Activated CD8-positive, alpha-beta memory T cell treated with anti-CD3 and anti-CD28 coated beads for 24 hours (primary cell): Measurements from ENCODE around the gene TOMM6.

Experiments
- DNase-seq: peaks from one replicate; pipeline ENCODE4 v3.0.0-alpha.2; 2020

TOMM6 gene

DNA sequence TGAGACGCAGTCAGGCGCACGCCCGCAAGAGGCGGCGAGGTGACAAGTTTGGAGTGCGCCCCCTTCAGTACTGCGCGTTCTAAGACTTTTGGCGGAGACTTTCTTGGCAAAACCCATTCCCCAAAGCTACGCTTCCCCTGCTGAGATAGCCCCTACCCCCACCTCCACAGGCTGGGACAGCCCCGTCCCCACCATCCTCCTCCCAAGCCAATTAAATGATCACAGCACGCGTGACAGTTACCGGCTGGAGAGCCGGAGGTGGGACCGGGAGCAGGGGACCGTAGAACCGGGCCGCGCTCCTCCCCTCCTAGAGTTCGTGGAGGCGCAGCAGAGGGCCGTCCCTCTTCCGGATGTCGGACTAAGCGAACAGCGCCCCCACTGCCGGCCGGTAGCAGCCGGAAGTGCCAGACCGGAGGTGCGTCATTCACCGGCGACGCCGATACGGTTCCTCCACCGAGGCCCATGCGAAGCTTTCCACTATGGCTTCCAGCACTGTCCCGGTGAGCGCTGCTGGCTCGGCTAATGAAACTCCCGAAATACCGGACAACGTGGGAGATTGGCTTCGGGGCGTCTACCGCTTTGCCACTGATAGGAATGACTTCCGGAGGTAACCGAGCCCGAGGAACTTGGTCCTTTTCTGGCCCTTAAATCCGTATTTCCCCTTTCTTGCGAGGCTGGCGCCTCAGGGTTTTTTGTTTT, at the start of gene TOMM6:
Gene TOMM6 (plus strand): TSS at position 476 of the 699 bp plus-strand sequence. CDS start 4 bp downstream, at position 480.
- peak; percentile 97 for DNase-seq

DNA sequence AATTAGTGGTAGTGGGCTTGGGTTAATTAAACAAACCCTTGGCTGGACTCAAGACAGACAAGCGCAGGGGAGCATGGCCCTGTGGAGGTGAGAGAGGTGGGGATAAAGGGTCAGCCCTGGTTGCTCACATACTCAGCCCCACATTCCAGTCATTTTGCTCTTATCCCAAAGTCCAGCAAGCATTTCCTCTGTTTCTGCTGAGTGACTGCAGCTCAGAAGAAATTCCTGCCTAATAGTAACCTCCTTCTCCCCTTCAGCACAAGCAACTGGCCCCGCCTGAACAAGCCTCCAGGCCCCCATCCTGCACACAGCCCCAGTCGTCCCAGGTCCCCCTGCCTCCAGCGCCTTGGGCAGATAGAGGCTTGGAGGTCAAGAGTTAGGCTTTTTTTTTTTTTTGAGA, 48.5 kb upstream of the TOMM6 start:
- DNase-seq, result no peak

DNA sequence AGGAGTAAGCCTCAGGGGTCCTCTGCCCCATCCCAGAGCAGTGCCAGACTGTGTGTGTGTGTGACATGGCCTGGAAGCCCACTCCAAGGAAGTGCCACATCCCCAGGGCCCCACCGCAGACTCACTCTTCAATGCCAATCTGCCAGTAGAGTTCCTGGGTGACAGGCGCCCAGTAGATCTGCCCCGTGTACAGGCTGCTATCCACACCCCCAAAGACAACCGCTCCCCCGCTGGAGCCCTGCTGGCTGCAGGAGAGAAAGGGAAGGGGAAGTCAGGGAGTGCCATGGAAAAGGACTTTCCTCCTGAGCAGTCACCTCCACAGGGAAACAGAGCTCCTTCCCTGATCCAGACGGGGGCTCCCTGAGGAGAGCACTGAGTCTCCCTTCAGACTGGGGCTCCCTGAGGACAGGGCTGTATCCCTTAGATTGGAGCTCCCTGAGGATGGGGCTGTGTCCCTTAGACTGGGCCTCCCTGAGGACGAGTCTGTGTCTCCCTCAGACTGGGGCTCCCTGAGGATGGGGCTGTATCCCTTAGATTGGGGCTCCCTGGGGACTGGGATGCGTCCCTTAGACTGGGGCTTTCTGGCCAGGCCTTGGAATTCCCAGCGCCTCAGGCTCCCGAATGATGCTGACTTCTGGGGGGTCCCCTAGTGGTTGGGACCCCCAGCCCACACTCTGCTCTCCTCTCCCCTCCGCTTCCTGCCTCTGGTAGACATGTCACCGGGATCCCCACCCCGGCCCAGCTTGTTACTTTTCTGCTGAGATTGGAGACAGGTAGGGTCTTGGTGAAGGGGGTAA, 46.9 kb upstream of the TOMM6 start:
- no peak for DNase-seq

DNA sequence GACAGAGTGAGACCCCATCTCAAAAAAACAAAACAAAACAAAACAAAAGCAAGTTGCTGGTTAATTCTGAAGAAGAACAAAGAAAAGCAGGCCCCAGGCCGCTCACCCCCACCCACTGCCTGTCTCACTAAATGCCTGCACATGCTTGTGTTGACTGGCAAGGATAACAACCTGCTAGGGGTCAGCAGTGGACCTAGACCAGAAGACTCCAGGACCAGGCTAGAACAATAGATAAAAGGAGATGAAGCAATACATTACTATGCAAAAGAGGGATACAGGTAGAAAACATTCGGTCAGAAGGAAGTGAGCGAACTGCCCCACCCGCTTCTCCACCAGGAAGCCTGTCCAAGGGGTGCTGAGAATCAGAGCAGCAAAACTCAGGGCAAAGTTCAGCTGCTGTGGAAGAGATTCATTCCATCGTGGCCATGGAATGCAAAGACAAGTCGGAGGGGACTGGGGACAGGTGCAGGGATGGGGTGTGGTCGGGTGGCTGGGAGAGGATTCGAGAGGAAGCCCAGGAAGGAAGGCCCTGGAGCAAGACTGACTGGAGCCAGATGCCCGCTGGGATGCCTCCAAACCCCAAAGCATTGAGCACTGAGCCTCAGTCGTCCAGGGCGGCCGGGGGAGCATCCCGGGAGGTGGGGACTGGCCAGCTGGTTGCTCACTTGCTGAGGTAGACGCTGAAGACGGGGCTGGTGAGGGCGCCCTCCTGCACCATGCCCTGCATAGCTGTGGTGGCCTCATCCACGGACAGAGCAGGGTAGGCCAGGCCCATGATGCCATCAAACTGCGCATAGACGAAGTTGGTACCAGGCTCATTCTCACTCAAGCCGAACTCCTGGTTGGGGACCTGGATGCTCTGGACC, 45.6 kb upstream of the TOMM6 start:
- no peak for DNase-seq

DNA sequence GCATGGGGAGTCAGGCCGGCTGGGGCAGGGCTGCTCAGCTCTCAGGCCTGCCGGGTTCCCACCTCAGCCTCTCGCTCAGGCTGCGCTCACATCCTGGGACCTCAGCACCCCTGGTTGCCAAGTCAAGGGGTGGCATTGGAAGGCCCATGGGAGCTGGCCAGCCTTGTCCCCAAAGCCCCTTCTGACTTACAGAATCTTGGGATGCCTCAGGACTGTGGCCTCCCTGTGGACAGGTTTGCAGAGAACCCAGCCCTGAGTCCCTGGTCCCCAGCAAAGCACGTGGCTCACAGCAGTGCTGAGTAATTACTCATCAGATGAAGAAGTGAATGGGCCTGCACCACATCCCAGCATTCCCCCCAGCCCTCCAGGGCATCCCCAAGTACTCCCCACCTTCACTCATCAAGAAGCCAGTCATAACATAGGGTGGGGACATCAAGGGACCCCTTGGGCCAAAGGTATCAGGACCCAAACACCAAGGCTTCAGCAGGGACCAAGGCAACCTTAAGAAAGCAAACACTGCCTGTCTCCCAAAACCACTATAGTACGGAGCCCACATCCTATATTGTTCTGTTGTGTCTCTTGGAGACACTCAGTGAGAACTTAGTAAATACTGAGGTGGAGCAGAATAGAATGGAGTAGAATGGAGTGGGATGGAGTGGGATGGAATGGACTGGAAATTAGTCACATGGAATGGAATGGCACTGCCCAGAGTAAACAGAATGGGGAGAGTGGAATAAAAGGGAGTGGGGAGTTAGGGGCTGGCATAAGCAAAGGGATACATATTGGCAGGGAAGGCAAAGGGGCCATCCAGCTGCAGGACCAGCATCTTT, 43.9 kb upstream of the TOMM6 start:
- DNase-seq, result no peak

DNA sequence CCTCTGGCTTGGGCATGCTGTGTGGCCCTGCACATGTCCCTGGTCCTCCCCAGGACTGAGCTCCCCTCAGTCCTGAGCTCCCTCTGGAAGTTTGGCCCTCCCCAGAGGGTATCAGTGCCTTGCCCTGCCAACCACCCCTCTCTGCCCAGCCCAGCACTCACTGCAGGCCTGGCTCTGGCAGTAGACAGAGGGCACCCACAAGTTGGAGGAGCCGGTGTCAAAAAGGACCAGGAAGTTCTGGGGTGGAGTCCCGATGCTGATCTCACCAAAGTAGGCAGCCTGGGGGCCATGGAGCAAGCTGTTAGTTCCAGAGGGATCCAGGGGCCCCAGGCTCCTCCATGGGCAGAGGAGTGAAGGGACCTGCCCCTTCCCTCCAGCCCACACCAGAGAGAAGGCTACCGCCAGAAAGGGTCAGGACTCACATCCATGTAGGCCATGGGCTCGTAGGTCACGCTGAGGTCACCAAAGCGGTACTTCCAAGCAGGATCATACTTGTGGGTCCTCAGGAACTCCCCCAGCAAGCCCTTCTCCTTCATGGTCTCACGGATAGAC, 43.2 kb upstream of the TOMM6 start:
- no peak for DNase-seq

DNA sequence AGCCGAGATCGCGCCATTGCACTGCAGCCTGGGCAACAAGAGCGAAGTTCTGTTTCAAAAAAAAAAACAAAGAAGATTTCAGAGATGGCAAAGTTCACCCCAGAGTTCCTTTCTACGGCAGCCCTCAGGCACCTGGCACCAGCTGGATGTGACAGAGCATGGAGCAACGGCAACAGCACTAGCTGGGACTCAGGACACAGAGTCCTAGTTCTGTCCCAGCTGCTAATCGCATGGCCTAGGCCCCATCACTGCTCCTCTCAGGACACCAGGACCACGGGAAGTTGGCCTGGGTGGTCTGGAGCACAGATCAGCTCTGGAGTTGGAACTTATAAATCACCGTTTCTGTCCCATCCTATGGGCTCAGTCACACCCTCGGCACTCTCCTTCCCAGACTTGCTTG, 41.4 kb upstream of the TOMM6 start:
- no peak for DNase-seq

DNA sequence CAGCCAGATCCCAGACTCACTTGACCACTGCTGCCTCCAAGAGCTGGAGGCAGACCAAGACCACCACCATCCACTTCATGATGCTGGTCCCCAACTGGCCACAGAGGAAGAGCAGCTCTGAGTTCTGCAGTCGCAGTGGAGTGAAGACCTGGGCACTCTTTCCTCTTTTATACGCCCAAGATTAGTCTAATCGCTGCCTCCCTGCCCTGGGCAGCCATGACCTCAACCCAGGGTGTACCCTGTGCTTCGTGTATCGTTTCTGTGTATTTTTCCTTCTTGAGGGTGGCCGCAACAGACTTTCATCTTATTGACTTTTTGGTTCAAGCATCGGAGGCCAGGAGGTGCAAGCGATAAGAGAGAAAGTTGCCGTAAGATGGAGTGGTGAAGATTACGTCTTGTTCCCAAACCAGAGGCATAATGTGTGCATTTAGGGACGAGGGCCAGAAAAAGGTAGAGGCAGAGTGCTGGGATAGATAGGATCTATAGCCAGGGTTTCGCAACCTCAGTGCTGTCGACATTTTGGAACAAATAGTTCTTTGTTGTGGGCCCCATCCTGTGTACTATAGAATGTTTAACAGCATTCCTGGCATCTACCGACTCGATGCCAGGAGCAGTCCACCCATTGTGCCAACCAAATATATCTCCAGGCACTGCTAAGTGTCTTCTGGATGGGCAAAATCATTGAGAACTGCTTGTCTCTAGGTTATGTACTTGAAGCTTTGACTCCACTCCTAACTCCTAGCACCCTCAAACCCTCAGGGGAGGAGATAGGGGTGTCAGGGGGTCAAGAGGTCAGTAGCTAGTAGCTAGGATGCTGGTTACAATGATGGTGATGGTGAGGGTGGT, 40.0 kb upstream of the TOMM6 start, which contains the start of gene PGC:
Gene PGC (minus strand): TSS at position 142 of the 846 bp plus-strand sequence. CDS start 63 bp downstream, at position 79.
- no peak for DNase-seq

DNA sequence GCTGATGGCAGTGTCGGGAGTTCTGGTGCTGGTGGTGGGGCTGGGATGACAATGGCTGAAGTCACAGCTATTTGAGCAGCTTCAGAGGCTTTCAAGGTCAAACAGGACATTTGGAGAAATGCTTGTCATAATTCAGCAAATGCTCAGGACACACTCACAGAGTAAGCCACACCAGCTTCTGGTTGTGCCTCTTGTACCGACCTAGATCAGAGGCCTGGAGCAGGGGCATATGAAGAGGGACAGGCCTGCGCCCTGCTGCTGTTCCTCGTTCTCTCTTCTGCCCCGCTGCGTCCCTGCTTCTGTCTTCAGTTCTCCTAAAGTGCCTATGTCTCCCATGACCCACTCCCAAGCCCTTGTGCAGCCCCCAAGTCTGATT, 39.4 kb upstream of the TOMM6 start:
- no peak for DNase-seq

DNA sequence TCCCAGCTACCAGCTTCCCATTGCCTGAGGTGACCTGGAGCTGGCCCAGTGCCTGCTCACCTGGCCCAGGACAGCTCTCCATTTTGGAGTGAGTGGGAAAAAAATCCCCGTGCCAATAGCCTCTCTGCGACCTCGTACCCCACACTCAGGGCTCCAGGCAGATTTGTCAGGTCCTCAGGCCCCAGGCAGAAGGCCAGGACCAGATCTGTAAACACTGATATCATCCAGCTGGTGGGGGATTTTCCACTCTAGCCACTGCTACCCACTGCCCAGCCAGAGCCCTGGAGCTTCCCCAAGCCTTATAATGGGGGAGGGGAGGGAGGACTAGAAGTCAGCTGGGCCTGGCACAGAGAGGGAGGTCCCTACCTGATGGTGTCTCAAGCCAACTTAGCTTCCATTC, 39.0 kb upstream of the TOMM6 start:
- no peak for DNase-seq

DNA sequence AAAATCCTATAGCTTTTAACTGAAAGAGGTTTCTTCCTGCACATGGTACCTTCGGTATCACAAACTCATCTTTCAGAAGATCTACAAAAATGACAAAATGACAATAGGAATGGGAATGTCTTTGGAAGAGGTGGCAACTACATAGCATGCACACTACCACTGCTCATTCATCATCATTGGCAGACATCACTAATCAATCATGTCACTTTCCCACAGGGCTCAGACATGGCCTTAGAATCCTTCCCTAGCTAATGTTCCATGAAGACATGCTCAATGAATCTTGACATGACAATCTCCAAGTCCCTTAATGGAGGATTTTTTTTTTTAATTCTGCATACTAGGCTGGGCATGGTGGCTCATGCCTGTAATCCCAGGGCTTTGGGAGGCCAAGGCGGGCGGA, 37.1 kb upstream of the TOMM6 start:
- DNase-seq, result no peak

DNA sequence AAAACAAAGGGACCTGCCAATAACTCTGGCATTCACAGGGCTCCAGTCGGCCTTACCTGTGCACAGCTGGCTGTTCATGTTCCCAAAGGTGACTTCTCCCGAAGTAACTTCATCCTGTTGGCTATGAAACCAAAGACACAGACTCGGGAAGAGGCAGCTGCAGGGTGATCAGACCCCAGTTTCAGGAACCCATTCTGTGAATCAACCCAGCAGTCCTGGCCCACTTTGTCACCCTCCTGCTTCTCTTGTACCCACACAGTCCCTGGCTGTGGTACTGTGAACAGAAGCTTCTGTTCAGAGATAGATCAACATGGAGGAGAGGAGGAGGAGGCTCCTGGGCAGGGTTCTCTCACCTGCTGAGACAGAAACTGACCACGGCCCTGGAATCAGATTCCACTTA, 31.6 kb upstream of the TOMM6 start:
- no peak for DNase-seq

DNA sequence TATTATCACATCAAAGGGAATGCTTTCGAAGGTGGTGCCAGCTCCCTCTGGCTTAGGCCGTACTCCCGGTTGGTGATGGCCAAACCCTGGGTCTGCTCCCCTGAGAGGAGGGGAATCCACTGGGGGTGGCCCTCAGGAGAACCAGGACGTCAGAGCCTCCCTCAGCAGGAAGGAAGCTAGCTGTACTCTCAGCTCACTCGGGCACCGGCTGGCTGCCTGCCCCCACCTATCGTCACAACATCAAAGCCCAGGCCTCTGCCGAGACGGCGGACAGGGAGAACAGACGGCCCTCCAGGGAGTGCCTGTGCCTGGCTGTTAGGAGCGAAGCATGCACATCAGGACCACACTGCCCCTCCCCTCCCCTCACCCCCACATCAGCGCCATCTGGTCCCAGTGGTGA, 31.1 kb upstream of the TOMM6 start:
- DNase-seq, result no peak

DNA sequence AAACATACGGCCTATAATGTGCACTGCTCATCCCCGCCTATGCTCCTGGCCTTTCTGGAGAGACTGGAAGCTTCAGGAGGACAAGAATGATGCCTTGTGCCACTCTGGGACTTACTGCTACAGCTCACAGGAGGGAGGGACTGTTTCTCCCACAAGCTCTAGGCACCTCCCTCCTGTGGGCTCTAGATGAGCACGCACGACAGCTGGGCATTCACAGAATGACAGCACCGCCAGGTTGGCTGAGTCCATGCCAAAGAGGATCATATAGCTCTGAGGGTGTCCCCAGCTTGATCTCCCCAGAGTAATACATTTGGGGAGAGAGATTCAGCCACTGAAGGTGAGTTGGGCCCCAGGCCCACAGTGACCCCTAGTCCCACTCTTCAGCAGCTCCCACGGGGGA, 30.2 kb upstream of the TOMM6 start:
- DNase-seq, result no peak

DNA sequence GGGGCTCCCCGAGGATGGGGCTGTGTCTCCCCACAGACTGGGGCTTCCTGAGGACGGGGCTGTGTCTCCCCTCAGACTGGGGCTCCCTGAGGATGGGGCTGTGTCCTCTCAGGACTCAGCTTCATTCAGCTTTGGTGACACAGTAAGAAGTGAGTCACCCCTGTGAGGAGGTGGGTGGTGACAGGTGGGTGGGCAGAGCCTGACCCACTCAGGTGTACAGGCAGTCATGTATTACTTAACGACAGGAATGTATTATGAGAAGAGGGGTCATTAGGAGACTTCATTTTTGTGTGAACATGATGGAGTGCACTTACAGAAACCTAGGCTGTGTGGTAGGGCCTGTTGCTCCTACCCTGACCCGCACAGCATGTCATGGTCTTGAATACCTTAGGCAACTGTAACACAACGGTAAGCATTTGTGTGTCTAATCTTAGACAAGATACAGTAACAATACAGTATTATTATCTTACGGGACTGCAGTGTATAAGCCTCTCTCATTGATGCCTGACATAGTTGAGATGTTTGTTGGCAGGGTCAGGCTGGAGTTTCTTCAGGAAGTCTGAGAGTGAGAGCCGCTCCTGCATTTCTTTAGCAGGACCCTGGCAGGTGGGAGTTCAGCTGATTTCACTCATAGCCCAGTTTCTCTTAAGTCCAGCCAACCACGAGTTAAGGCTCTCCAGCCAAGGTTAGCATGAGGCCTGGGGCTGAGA, 29.4 kb upstream of the TOMM6 start:
- DNase-seq, result no peak

DNA sequence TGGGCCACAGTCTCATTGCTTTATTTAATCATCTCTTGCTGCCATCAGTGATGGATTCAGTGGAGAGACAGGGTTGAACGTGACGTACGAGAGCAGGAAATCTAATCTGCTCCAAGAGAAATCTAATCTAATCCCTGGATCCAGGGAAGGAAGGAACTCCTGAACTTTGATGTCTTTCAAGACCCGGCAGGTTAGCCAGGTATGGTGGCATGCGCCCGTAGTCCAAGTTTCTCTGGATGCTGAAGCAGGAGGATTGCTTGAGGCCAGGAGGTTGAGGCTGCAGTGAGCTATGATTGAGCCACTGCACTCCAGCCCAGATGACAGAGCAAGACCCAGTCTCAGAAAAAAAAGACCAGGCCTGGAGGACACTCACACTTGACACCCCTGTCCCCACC, 28.9 kb upstream of the TOMM6 start:
- DNase-seq, result no peak

DNA sequence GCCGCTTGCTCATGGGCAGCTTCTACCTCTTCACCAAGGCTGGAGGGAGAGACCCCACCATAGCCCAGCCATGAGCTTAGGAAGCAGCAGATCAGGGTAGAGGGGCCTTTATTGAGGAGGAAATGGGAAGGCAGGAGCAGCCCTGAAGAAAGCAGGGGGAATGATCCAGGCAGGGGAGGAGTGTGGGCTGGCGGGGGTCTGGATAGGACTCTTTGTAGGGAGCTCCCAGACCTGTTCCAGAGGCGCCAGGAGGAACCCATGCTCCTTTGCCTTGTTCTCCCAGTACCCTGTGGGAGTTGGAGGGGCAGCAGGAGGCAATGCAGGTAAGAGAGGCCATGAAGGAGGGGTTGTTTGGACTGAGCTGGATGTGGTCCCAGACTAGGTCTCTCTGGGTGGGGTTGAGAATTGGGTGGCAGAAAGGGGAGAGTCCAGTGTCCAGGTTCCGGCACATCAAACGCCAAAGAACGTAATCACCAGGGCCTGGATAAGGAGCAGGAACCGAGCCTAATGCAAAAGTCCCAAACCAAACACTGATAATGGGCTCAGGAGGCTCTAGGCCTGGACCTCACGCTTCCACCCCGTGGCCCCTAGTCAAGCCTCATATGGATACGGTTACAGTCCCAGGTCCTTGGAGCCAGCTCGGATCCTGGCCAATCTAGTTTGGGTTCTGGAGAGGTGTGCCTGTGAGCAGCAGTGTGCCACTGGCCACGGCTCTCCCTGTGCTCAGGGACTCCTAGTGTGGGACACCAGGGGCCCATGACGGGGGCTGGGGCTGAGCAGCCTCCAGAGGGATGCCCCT, 28.2 kb upstream of the TOMM6 start:
- DNase-seq, result no peak

DNA sequence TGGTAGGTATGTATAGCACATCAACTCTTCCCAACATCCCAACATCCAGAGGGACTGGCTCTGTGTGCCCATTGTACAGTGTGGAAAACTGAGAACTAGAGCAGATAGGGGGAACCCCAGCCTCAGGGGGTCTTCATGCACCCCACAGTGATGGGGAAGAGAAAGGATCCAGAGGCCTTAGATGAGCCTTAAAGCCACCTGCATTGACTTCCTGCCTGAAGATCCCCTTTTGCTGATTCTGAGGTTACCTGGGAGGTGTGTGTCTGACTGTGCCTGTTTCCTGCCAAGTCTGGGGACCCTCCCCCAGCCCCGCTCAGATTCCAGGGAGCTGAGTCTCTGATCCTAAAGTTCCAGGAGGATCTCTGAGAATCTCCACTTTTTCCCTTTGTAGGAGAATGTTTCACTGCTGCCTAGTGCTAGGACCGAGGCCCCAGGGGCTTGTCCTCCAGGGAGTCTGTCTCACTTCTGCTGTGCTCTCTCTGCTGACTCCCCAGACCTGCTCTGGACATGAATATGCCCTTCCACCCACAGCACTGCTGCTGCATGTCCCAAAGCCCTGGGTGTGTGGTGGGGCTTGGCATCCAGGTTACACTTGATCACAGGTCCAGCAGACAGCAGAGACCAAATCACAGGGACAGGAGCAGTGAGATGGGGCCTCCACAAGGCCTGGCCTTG, 27.5 kb upstream of the TOMM6 start:
- DNase-seq, result no peak

DNA sequence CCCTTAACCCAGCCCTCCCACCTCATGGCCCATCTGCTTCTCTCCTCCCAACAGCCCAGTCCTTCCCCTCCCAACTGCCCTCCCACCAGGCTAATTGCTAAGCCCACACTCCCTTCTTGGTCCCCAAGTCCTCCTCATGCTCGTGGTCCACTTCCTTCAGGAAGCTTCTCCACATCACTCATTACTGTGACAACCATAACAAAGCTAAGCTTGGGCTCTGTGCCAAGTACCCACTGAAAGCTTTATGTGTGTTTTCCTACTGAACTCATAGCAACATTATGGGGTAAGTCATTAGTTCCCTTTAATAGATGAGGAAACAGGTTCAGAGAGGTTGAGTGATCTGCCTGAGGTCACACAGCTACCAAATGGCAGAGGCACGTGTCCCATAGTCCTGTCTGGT, 24.0 kb upstream of the TOMM6 start:
- DNase-seq, result no peak
